ENCODE measurements around the gene ACER1.

DNA sequence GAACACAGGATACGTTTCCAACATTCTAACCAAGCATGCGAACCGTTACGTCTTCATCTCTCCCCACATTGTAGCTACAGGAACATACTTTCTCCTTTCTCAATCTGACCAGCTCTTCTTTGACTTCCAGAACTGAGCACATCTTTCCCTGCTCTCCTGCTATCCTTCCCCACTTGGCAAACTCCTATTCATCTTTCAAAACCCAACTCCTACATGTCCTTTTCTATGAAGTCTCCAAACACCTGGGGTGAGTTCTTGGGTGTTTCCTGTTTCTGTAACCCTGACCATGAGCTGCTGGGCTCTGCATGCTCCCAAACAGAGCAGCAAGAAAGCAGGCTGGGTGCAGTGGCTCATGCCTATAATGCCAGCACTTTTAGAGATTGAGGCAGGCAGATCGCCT lies 6.6 kb downstream of the ACER1 start:
- TF ChIP-seq, protein P1, sequence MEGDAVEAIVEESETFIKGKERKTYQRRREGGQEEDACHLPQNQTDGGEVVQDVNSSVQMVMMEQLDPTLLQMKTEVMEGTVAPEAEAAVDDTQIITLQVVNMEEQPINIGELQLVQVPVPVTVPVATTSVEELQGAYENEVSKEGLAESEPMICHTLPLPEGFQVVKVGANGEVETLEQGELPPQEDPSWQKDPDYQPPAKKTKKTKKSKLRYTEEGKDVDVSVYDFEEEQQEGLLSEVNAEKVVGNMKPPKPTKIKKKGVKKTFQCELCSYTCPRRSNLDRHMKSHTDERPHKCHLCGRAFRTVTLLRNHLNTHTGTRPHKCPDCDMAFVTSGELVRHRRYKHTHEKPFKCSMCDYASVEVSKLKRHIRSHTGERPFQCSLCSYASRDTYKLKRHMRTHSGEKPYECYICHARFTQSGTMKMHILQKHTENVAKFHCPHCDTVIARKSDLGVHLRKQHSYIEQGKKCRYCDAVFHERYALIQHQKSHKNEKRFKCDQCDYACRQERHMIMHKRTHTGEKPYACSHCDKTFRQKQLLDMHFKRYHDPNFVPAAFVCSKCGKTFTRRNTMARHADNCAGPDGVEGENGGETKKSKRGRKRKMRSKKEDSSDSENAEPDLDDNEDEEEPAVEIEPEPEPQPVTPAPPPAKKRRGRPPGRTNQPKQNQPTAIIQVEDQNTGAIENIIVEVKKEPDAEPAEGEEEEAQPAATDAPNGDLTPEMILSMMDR (IDR thresholded peaks at IDR 0.05; ENCODE audit: low read depth, low read length, missing input control) = no peak
- TF ChIP-seq GABPA (IDR thresholded peaks at IDR 0.05 in 1 of 2, conservative IDR thresholded peaks at IDR 0.05 in 1 of 2) (no peak), YY1 (IDR thresholded peaks at IDR 0.05) (no peak), SP1 (IDR thresholded peaks at IDR 0.05) (no peak), MAX (IDR thresholded peaks at IDR 0.05) (no peak)
- TF ChIP-seq, protein P2, sequence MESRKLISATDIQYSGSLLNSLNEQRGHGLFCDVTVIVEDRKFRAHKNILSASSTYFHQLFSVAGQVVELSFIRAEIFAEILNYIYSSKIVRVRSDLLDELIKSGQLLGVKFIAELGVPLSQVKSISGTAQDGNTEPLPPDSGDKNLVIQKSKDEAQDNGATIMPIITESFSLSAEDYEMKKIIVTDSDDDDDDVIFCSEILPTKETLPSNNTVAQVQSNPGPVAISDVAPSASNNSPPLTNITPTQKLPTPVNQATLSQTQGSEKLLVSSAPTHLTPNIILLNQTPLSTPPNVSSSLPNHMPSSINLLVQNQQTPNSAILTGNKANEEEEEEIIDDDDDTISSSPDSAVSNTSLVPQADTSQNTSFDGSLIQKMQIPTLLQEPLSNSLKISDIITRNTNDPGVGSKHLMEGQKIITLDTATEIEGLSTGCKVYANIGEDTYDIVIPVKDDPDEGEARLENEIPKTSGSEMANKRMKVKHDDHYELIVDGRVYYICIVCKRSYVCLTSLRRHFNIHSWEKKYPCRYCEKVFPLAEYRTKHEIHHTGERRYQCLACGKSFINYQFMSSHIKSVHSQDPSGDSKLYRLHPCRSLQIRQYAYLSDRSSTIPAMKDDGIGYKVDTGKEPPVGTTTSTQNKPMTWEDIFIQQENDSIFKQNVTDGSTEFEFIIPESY (IDR thresholded peaks at IDR 0.05) = no peak
- TF ChIP-seq, protein P3, sequence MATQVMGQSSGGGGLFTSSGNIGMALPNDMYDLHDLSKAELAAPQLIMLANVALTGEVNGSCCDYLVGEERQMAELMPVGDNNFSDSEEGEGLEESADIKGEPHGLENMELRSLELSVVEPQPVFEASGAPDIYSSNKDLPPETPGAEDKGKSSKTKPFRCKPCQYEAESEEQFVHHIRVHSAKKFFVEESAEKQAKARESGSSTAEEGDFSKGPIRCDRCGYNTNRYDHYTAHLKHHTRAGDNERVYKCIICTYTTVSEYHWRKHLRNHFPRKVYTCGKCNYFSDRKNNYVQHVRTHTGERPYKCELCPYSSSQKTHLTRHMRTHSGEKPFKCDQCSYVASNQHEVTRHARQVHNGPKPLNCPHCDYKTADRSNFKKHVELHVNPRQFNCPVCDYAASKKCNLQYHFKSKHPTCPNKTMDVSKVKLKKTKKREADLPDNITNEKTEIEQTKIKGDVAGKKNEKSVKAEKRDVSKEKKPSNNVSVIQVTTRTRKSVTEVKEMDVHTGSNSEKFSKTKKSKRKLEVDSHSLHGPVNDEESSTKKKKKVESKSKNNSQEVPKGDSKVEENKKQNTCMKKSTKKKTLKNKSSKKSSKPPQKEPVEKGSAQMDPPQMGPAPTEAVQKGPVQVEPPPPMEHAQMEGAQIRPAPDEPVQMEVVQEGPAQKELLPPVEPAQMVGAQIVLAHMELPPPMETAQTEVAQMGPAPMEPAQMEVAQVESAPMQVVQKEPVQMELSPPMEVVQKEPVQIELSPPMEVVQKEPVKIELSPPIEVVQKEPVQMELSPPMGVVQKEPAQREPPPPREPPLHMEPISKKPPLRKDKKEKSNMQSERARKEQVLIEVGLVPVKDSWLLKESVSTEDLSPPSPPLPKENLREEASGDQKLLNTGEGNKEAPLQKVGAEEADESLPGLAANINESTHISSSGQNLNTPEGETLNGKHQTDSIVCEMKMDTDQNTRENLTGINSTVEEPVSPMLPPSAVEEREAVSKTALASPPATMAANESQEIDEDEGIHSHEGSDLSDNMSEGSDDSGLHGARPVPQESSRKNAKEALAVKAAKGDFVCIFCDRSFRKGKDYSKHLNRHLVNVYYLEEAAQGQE (IDR thresholded peaks at IDR 0.05) = no peak
- TF ChIP-seq, protein P4, sequence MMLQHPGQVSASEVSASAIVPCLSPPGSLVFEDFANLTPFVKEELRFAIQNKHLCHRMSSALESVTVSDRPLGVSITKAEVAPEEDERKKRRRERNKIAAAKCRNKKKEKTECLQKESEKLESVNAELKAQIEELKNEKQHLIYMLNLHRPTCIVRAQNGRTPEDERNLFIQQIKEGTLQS (IDR thresholded peaks at IDR 0.05) = no peak

Data from liver (tissue), 3 donors.